Right ventricle myocardium superior (tissue), 1 donor: ENCODE measurements around the gene DHRS4. TPM values are rescaled to one million over a fixed set of nuclear protein-coding genes. Genes with fewer than 3 reads are reported as not detected.
"Not testable (repeated sequence)": the region's sequence is repeated elsewhere in the genome, so short reads cannot be mapped to it uniquely, and the experiment has no call there.

ENCODE experiments used
- ATAC-seq: fragments of 200-7000 bp; cut with Tn5 transposase; one replicate; pipeline ENCODE4 v1.9.1; 2020; ENCODE audit warnings: mild to moderate bottlenecking; ENCODE audit not compliant: poor library complexity
- DNase-seq: peaks from one replicate; pipeline ENCODE4 v3.0.0-alpha.2; 2020
- intact Hi-C: fragments of 100-400 bp; cut with DNase I; formaldehyde crosslinking; loops from one replicate; pipeline ENCODE4 v1.11.2; 2022
- total RNA-seq: library from RNA; stranded (reverse); fragmentation: NEBNext Ultra II Directional; extraction: Animal tissue kit (Norgen Biotek cat#: 25700); gene quantifications from one replicate; pipeline ENCODE4 v1.2.1, GENCODE V29; 2021
- donor health status: DM: no; HTN: yes; CAD: no; lungs with severe emphysema.

The DHRS4 gene
- total RNA-seq, 1 donor from 2014 or later, result 28.1 TPM

DNA sequence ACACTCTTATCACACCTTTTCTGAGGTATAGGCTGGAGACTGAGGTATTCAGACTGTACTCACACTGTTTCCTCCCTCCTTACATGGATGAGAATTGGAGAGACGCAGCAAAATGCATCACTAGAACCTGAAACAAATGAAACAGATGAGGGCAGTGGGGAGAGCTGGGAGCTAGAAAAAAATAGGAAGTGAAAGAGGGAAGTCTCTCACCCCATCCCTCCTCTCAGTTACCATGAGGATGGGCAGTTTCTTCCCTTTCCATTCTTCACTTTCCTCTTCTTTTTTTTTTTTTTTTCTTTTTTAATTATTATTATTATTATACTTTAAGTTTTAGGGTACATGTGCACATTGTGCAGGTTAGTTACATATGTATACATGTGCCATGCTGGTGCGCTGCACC lies 48.1 kb downstream of the DHRS4 start:
- intact Hi-C loops, DNase-seq, ATAC-seq: not testable (repeated sequence)

DNA sequence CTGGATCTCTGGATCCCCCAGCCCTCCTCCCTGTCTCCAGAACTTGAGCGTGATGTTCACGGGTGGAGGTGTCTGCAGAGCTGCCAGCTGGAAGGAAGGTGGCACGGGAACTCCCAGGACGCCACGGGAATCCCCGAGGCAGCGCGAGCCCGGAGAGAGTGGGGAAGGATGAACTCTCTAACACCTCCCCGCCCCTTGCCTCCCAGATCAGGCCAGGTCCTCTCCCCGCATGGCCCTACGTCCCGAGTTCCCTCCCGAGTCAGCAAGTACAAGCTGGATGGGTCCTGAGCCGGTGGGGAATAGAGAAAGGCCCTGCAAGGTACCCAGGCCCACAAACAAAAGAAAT lies 52.9 kb downstream of the DHRS4 start:
- intact Hi-C loops, result not testable (repeated sequence)

DNA sequence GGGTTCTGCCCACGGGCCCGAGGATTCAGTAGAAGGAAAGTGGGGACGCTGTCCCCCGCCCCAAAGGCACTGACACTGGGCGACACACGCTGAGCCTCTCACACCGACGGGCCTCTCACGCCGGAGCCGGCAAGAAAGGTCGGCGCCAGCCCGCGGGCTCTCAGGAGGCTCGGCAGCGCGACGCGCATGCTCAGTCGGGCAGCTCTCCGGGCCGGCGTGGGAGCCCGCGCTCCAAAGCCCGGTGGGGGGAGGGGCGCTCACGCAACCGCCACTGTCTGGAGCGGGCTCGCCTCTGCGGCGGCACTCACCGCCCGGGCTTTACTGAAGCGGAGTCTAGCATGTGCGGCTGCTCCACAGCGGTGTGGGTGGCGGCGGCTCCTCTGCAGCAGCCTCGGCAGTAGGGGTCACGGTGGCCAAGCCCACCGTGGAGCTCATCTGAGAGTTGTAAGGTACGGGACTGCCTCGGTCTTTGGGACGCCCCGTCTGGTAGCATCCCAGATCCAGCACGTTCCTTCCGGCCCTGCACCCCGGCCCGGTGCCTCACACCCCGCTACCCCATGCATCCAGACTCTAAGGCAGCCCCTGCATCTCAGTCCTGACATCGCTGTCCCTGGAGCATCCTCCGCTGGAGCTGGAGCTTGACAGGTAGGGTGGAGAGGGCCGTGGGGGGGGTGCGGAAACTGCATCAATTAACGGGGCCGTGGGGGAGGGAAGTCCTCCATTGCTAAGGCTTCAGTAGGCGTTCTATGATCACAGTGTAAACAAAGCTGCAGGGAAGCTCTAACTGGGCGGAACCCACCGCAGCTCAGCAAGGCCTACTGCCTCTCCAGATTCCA lies 53.5 kb downstream of the DHRS4 start:
- ATAC-seq (peak; percentile 97), DNase-seq (peak; percentile 80)
- intact Hi-C loops, result not testable (repeated sequence)

More for the DNA sequence above, 52.9 kb downstream of the DHRS4 start:
- DNase-seq, result not testable (repeated sequence)
- peak; percentile 54 for ATAC-seq

DNA sequence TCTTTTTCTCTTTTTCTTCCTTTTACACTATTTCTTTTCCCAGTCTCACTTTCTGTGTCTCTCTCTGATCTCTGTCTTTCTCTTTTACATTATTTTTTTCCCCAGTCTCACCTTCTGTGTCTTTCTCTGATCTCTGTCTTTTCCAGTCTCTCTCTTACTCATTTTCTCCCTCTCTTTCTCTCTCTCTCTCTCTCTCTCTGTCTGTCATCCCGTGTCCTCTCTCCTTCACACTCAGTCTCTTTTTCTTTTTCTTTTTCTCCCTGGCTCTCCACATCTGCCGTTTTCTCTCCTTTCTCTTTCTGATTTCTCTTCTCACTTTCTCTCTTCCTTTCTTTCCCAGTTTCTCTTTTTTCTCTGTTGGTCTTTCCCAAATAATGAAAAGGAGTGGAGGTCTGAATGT lies 57.5 kb downstream of the DHRS4 start:
- no peak for DNase-seq
- intact Hi-C loops, result no loop called here
- no peak for ATAC-seq

DNA sequence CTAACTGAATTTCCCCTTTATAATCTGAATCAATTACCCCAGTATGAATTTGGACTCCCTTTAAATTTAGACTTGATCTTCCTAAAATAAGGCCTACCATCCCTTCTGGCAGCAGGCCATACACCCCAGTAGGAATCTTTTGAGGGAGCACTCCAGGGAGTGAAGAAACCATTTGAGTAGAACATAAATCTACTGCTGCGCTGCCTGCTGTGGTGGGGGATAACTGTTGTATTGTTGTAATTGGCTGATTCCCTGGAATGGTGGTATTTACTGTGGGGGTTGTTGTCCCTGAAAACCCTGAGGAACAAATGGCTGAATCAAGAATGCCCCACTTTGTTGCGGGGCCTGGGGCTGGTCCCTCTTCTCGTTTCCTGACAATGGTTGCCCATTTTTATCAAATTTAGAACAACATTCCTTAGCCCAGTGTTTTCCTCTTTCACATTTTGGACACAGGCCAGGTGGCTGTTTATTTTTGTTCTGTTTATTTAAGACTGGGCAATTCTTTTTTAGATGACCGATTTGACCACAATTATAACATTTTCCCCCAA lies 59.2 kb downstream of the DHRS4 start:
- DNase-seq, intact Hi-C loops, ATAC-seq: not testable (repeated sequence)

DNA sequence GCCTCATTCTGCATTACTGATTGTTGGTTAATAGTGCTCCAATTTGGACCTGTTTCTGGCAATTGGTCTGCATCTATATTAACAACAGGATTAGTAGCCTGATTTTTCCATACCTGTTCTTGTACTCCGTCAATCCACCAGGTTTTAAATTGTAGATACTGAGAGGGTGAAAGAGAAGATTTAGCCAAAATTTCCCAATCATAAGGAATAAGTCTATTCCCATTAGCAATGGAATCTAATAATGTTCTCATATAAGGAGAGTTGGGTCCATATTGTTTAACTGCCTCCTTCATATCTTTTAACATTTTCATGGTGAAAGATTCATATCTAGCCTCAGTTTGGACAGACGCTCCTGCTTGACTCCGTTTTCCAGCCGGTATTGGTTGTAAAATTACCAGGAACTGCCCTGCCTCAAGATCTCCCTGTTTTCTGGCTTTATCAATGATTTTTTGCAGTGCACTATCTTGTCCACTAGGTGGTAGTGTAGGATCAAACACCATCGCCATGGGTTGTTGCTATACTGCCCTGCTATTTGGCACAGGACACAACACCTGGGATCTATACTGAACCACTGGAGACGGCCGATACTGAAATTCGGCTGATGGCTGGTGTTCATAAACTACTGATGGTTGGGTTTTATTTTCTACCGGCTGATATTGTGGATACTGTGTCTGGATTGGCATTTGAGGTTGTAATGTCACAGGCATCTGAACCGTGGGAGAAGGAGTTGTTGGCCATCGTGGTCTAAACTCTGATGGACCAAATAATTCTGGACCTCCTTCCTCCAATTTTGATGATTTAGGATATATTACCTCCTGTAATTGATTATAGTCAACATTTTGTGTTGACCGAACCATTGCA lies 60.3 kb downstream of the DHRS4 start:
- DNase-seq (no peak), ATAC-seq (peak; percentile 89)
- intact Hi-C loops, result loop anchor here (2.0 kb wide), 1 partner anchor 77 kb away; no protein-coding TSS in a partner anchor

DNA sequence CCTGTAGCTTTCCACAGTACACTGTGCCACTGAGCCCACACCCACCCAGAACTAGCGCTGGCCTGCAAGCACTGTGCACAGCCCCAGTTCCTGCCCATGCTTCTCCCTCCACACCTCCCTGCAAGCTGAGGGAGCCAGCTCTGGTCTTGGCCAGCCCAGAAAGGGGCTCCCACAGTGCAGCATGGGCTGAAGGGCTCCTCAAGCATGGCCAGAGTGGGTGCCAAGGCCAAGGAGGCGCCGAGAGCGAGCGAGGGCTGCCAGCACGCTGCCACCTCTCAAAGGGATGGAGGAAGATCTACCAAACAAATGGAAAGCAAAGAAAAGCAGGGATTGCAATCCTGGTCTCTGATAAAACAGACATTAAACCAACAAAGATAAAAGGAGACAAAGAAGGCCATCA lies 62.2 kb downstream of the DHRS4 start:
- not testable (repeated sequence) for DNase-seq

More for the DNA sequence above, 62.2 kb downstream of the DHRS4 start:
- not testable (repeated sequence) for ATAC-seq
- intact Hi-C loops, result loop anchor here (2.0 kb wide), 1 partner anchor 75 kb away; no protein-coding TSS in a partner anchor

Other genes with a start within 250 kb of the DHRS4 start
- gene DHRS4L2, start 35.2 kb downstream of the DHRS4 start, total RNA-seq, result 17.7 TPM
- gene CARMIL3, start 98.2 kb downstream of the DHRS4 start, total RNA-seq, result 0.08 TPM
- not detected for gene CPNE6, start 117.8 kb downstream of the DHRS4 start, total RNA-seq
- gene PCK2, start 140.5 kb downstream of the DHRS4 start, total RNA-seq, result 2.7 TPM
- gene DCAF11, start 161.0 kb downstream of the DHRS4 start, total RNA-seq, result 81.7 TPM
- gene NRL, start 161.2 kb downstream of the DHRS4 start, total RNA-seq, result 0.75 TPM
- 126 TPM for gene FITM1, start 176.9 kb downstream of the DHRS4 start, total RNA-seq
- gene PSME1, start 182.4 kb downstream of the DHRS4 start, total RNA-seq, result 129 TPM
- gene EMC9, start 187.8 kb downstream of the DHRS4 start, total RNA-seq, result 14.4 TPM
- gene PSME2, start 192.8 kb downstream of the DHRS4 start, total RNA-seq, result 88.8 TPM
- gene RNF31, start 193.7 kb downstream of the DHRS4 start, total RNA-seq, result 29.5 TPM
- 24.0 TPM for gene IRF9, start 207.5 kb downstream of the DHRS4 start, total RNA-seq
- 1.7 TPM for gene REC8, start 218.3 kb downstream of the DHRS4 start, total RNA-seq
- gene IPO4, start 235.0 kb downstream of the DHRS4 start, total RNA-seq, result 10.5 TPM
- 19.2 TPM for gene TM9SF1, start 241.7 kb downstream of the DHRS4 start, total RNA-seq